Measurements from ENCODE around the gene ATXN2L. TPM values are rescaled to one million over a fixed set of nuclear protein-coding genes. Genes with fewer than 3 reads are reported as not detected.
A peak's percentile ranks its signal among the peaks of the same experiment; 100 is the strongest.

ATXN2L gene
- total and polyA plus RNA-seq, 2 of the 13 experiments (the other 11 are each of a cell fraction or from before 2014, with no cell fraction given), result 40.8 to 55.1 TPM

DNA sequence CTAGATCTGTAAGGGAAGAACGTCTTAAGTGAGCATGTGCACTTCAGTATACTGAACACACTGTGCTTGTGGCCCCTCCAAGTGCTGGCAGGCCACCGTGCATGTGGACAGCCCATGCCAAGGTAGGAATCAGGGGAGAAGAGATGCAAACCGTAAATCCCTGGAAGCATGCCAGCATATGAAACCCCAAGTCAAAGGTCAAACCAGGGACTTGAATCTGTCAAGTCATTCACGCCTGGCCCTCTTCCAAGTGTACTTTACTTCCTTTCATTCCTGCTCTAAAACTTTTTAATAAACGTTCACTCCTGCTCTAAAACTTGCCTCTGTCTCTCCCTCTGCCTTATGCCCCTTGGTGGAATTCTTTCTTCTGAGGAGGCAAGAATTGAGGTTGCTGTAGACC lies 2.8 kb upstream of the ATXN2L start:
- 67% methylated on average over 5 of the region's 5 CpGs for WGBS (ENCODE audit: low lambda C conversion rate)
- peak; percentile 60 for TF ChIP-seq NFE2L2 (IDR thresholded peaks at IDR 0.05; ENCODE audit: low read length)
- peak; percentile 17; the same call in 1 of the 2 replicates for TF ChIP-seq NR2F6 (IDR thresholded peaks at IDR 0.05)
- TF ChIP-seq NR2F6 (CRISPR knock-in tag; IDR thresholded peaks at IDR 0.05), result 0 out of 2 replicates have a peak, but pooled peaks have one; percentile 21
- 0 out of 2 replicates have a peak, but pooled peaks have one; percentile 19 for TF ChIP-seq HNF4A (CRISPR knock-in tag; IDR thresholded peaks at IDR 0.05)
- TF ChIP-seq, protein P1, sequence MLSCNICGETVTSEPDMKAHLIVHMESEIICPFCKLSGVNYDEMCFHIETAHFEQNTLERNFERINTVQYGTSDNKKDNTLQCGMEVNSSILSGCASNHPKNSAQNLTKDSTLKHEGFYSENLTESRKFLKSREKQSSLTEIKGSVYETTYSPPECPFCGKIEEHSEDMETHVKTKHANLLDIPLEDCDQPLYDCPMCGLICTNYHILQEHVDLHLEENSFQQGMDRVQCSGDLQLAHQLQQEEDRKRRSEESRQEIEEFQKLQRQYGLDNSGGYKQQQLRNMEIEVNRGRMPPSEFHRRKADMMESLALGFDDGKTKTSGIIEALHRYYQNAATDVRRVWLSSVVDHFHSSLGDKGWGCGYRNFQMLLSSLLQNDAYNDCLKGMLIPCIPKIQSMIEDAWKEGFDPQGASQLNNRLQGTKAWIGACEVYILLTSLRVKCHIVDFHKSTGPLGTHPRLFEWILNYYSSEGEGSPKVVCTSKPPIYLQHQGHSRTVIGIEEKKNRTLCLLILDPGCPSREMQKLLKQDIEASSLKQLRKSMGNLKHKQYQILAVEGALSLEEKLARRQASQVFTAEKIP (CRISPR knock-in tag; IDR thresholded peaks at IDR 0.05; ENCODE audit: borderline replicate concordance), result no peak
- peak; percentile 38; the same call in 1 of the 2 replicates for TF ChIP-seq ZNF7 (CRISPR knock-in tag; IDR thresholded peaks at IDR 0.05)
- no peak for TF ChIP-seq MBD4 (IDR thresholded peaks at IDR 0.05; ENCODE audit: borderline replicate concordance, low read length)
- no peak for TF ChIP-seq SP1 (IDR thresholded peaks at IDR 0.05)
- TF ChIP-seq SP1 (CRISPR knock-in tag; IDR thresholded peaks at IDR 0.05), result peak; percentile 10; the same call in 1 of the 2 replicates
- TF ChIP-seq, protein P2, sequence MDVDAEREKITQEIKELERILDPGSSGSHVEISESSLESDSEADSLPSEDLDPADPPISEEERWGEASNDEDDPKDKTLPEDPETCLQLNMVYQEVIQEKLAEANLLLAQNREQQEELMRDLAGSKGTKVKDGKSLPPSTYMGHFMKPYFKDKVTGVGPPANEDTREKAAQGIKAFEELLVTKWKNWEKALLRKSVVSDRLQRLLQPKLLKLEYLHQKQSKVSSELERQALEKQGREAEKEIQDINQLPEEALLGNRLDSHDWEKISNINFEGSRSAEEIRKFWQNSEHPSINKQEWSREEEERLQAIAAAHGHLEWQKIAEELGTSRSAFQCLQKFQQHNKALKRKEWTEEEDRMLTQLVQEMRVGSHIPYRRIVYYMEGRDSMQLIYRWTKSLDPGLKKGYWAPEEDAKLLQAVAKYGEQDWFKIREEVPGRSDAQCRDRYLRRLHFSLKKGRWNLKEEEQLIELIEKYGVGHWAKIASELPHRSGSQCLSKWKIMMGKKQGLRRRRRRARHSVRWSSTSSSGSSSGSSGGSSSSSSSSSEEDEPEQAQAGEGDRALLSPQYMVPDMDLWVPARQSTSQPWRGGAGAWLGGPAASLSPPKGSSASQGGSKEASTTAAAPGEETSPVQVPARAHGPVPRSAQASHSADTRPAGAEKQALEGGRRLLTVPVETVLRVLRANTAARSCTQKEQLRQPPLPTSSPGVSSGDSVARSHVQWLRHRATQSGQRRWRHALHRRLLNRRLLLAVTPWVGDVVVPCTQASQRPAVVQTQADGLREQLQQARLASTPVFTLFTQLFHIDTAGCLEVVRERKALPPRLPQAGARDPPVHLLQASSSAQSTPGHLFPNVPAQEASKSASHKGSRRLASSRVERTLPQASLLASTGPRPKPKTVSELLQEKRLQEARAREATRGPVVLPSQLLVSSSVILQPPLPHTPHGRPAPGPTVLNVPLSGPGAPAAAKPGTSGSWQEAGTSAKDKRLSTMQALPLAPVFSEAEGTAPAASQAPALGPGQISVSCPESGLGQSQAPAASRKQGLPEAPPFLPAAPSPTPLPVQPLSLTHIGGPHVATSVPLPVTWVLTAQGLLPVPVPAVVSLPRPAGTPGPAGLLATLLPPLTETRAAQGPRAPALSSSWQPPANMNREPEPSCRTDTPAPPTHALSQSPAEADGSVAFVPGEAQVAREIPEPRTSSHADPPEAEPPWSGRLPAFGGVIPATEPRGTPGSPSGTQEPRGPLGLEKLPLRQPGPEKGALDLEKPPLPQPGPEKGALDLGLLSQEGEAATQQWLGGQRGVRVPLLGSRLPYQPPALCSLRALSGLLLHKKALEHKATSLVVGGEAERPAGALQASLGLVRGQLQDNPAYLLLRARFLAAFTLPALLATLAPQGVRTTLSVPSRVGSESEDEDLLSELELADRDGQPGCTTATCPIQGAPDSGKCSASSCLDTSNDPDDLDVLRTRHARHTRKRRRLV (CRISPR knock-in tag; IDR thresholded peaks at IDR 0.05), result no peak
- 0 out of 2 replicates have a peak, but pooled peaks have one; percentile 29 for TF ChIP-seq WIZ (CRISPR knock-in tag; IDR thresholded peaks at IDR 0.05)
- TF ChIP-seq AKAP8 (CRISPR knock-in tag; IDR thresholded peaks at IDR 0.05), result peak; percentile 63; the same call in 1 of the 2 replicates
- peak; percentile 13; the same call in 1 of the 2 replicates for TF ChIP-seq POLR2AphosphoS5 (IDR thresholded peaks at IDR 0.05; ENCODE audit: low read depth, low read length)
- 0 out of 2 replicates have a peak, but pooled peaks have one; percentile 15 for TF ChIP-seq RAD21 (CRISPR knock-in tag; IDR thresholded peaks at IDR 0.05)
- TF ChIP-seq STAG1 (CRISPR knock-in tag; IDR thresholded peaks at IDR 0.05), result no peak
- peak; percentile 79 for TF ChIP-seq NFE2 (CRISPR knock-in tag; IDR thresholded peaks at IDR 0.05)
- 0 out of 2 replicates have a peak, but pooled peaks have one; percentile 25 for TF ChIP-seq HNF4G (IDR thresholded peaks at IDR 0.05; ENCODE audit: borderline replicate concordance, low read depth, low read length)
- no peak for TF ChIP-seq HNF4G (CRISPR knock-in tag; IDR thresholded peaks at IDR 0.05; ENCODE audit: borderline replicate concordance, low read depth)
- Histone ChIP-seq H3K27ac (ENCODE audit: extremely low read length, insufficient read depth, low read length) (peak overlapping the region; percentile 47), H3K9me3 (ENCODE audit: low read length) (no peaks in the 10 kb centered on the region), H3K4me2 (ENCODE audit: low read depth, low read length) (no peak overlapping the region), H2AFZ (ENCODE audit: low read length) (no peak overlapping the region), H4K20me1 (ENCODE audit: insufficient read depth, low read length) (peaks cover 8% of the 10 kb centered on the region; the same call in 1 of the 2 replicates), H3K4me1 (ENCODE audit: insufficient read depth, low read length) (peaks cover 30% of the 10 kb centered on the region), H3K36me3 (replicated peaks in 1 of 2; ENCODE audit: control insufficient read depth in 1 of 2, insufficient read depth in 2 of 2, low read length in 2 of 2) (no peaks in the 10 kb centered on the region), H3K4me3 (replicated peaks in 1 of 3; ENCODE audit: insufficient read depth in 1 of 3, low read depth in 2 of 3, low read length in 3 of 3) (no peak overlapping the region), H3K79me2 (ENCODE audit: insufficient read depth, low read length) (peaks cover 15% of the 10 kb centered on the region), H3K9ac (ENCODE audit: insufficient read depth, low read depth, low read length) (no peak overlapping the region), H3K27me3 (ENCODE audit: control insufficient read depth in 1 of 2, insufficient read depth in 2 of 2, low read length in 2 of 2) (no peaks in the 10 kb centered on the region; a peak in 1 of 5 replicates)
- intact Hi-C loops (cut with micrococcal nuclease; ENCODE audit: unreplicated experiment) (loop anchor here (5.0 kb wide), 1 partner anchor 117 kb away; no protein-coding TSS in a partner anchor), in situ Hi-C loops (cut with HindIII; ENCODE audit: extremely low pct_ligation_motif_present, low pct_unique_long_range_greater_than_20kb) (no loop called here)
- ChIA-PET CTCF (ENCODE audit: low intra/inter-chr PET ratio, low total read pairs) (no interaction called here), POLR2A (interaction anchor here (0.6 to 5.8 kb wide), 3 partner anchors 26 to 147 kb away, joined by 3 to 85 read pairs (median 4); partner anchors contain the start of genes SH2B1 and TUFM)
- no TSS peak for BruUV-seq (replicated peaks)
- no peak for FAIRE-seq
- no peak for DNase-seq (ENCODE audit: low spot score)
- no peak for ATAC-seq
